Ovary (tissue), 9 donors: ENCODE results near the gene CABCOCO1. TPM values are rescaled to one million over a fixed set of nuclear protein-coding genes. Genes with fewer than 3 reads are reported as not detected.

Experiments used
- DNase-seq, 5 donors: peaks; one replicate each; pipeline ENCODE4 v3.0.0-alpha.2; 2019 to 2020
- H3K27ac ChIP-seq, 2 donors: fragments of 200-600 bp; one replicate each; pipeline versions ENCODE4 v1.5.1 to v1.8.0; 2019 to 2022
- H3K27me3 ChIP-seq: fragments of 200-600 bp; one replicate; pipeline ENCODE4 v1.8.0; 2022
- H3K36me3 ChIP-seq: fragments of 200-600 bp; sonication (generic); one replicate; pipeline ENCODE4 v1.5.1; 2019
- H3K4me1 ChIP-seq: one replicate; pipeline ENCODE4 v1.8.1; 2013; ENCODE audit warnings: mild to moderate bottlenecking, moderate library complexity; ENCODE audit not compliant: insufficient read depth
- H3K4me3 ChIP-seq: fragments of 200-600 bp; sonication (generic); one replicate; pipeline ENCODE4 v1.5.1; 2017
- H3K9me3 ChIP-seq, 2 donors: fragments of 200-600 bp in 1 of 2; sonication (generic) in 1 of 2; one replicate each; pipeline versions ENCODE4 v1.5.1 to v1.8.1; 2013 to 2019; ENCODE audit warnings: mild to moderate bottlenecking in 1 of 2, moderate library complexity in 1 of 2
- EP300 ChIP-seq: sonication (generic); formaldehyde crosslinking; IDR thresholded peaks from one replicate; pipeline ENCODE4 v1.6.1; 2017; ENCODE audit warnings: antibody characterized with exemption
- POLR2A ChIP-seq: fragments of 450-650 bp; IDR thresholded peaks from one replicate; pipeline ENCODE4 v1.6.1; 2017; ENCODE audit warnings: antibody characterized with exemption, mild to moderate bottlenecking, moderate library complexity
- WGBS, 3 donors: extraction: QIAGEN DNeasy Blood & Tissue Kit in 1 of 3; methylation state at CpG; one replicate each; pipeline versions ENCODE4 v1.1.5 to v1.1.7; 2013 to 2017; 5-methylcytosine and 5-hydroxymethylcytosine counted together
- intact Hi-C, 4 donors: fragments of 100-400 bp; cut with DNase I; formaldehyde crosslinking; loops; one replicate each; pipeline versions ENCODE4 v1.11.0 to v1.15.1; 2022 to 2023
- polyA plus RNA-seq, 2 donors: library from polyadenylated mRNA; stranded (reverse); fragments of 200-250 nt in 1 of 2; fragments of 350-450 nt in 1 of 2; fragmentation: Illumina TruSeq in 1 of 2; extraction: RNeasy Lipid Tissue Mini Kit (QIAGEN cat#74804) in 1 of 2; gene quantifications; one replicate each; pipeline ENCODE4 v1.2.3, GENCODE V29; 2013 to 2014
- total RNA-seq, 7 donors: library from RNA; depleted of rRNA in 2 of 7; stranded (reverse); fragments of >200 nt in 2 of 7; fragmentation: NEBNext Ultra II Directional in 3 of 7; extraction: Animal tissue kit (Norgen Biotek cat#: 25700) in 3 of 7; gene quantifications; one replicate each; pipeline versions ENCODE4 v1.1.0 to v1.2.4, GENCODE V29; 2016 to 2023
- TF ChIP-seq, protein P1 (sequence below), 3 donors: fragments of 450-650 bp in 2 of 3; fragments of 200-600 bp in 1 of 3; IDR thresholded peaks; one replicate each; pipeline versions ENCODE4 v1.5.1 to v1.8.0; 2016 to 2022; ENCODE audit warnings: antibody characterized with exemption in 3 of 3, mild to moderate bottlenecking in 1 of 3
- donor health status: DM: no; HTN: no; CAD: no; lungs with moderate emphysema.
- donor health status: DM: no; HTN: no; CAD: no.
- donor health status: Bipolar disorder and iron deficiency.
- donor health status: DM: yes; HTN: yes; CAD: no.
- donor health status: DM: no; HTN: no; CAD: no.
- donor health status: DM: yes; HTN: yes; CAD: no.

CABCOCO1 gene
- total and polyA plus RNA-seq, 9 donors: 0.15 to 10.1 (median 0.55) TPM

DNA sequence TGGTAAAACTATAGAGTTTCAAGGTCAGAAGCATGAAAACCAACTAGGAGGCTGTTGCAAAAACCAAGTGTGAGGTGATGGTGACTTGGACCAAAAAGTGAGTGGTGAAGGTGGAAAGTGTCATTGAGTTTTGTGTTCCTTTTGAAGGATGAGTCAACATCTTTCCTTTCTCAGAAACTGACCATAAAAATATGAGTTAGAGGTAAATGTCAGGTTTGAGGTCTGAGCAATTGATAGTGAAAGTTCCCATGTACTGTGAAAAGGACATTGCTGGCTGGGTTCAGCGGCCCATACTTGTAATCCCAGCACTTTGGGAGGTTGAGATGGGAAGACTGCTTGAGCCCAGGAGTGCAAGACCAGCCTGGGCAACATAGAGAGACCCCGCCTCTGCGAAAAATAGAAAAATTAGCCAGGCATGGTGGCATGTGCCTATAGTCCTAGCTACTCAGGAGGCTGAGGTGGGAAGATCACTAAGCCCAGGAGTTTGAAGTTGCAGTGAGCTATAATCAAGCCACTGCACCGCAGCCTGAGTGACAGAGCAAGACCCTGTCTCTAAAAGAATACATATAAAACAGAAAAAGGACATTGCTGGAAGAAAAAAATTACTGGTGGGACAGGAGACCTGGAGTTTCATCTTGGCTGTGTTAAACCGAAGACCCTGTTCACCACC, 149.5 kb downstream of the CABCOCO1 start:
- intact Hi-C loops: no loop called here
- no peaks in the 10 kb centered on the region for H3K36me3 ChIP-seq
- TF ChIP-seq, protein P1, sequence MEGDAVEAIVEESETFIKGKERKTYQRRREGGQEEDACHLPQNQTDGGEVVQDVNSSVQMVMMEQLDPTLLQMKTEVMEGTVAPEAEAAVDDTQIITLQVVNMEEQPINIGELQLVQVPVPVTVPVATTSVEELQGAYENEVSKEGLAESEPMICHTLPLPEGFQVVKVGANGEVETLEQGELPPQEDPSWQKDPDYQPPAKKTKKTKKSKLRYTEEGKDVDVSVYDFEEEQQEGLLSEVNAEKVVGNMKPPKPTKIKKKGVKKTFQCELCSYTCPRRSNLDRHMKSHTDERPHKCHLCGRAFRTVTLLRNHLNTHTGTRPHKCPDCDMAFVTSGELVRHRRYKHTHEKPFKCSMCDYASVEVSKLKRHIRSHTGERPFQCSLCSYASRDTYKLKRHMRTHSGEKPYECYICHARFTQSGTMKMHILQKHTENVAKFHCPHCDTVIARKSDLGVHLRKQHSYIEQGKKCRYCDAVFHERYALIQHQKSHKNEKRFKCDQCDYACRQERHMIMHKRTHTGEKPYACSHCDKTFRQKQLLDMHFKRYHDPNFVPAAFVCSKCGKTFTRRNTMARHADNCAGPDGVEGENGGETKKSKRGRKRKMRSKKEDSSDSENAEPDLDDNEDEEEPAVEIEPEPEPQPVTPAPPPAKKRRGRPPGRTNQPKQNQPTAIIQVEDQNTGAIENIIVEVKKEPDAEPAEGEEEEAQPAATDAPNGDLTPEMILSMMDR (IDR thresholded peaks at IDR 0.05): no peak
- no peak for TF ChIP-seq EP300
- TF ChIP-seq POLR2A: no peak
- H3K27me3 ChIP-seq: no peaks in the 10 kb centered on the region
- no peak for DNase-seq
- no peaks in the 10 kb centered on the region for H3K4me1 ChIP-seq
- no peaks in the 10 kb centered on the region for H3K9me3 ChIP-seq
- 88 to 96% (median 95%) methylated on average over 5 of the region's 5 CpGs for WGBS, 3 donors
- no peak overlapping the region for H3K4me3 ChIP-seq
- no peak overlapping the region for H3K27ac ChIP-seq

GRCh38 chr10:61812920-61813319, 150.2 kb downstream of the CABCOCO1 start:
- Histone ChIP-seq H3K36me3 (no peaks in the 10 kb centered on the region), H3K27ac (no peak overlapping the region), H3K4me3 (no peak overlapping the region), H3K9me3 (no peaks in the 10 kb centered on the region), H3K4me1 (no peaks in the 10 kb centered on the region), H3K27me3 (no peaks in the 10 kb centered on the region)
- DNase-seq: no peak
- WGBS, 3 donors: 86 to 91% (median 86%) methylated on average over 3 of the region's 3 CpGs
- intact Hi-C loops: no loop called here
- TF ChIP-seq POLR2A: no peak

DNA sequence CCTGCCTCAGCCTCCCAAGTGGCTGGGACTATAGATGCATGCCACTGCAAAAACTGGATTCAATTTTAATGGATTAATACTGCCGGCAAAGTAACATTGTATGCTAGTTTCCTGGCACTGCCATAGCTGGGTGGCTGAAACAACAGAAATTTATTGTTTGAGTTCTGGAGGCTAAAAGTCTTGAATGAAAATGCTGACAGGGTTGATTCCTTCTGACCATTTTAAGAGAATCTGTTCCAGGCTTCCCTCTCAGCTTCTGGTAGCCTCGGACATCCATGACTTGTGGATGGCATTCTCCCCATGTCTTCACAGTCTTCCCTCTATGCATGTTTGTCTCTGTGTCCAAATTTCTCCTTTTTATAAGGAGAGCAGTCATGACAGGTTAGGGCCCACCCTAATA, 151.4 kb downstream of the CABCOCO1 start:
- Histone ChIP-seq H3K27ac (no peak overlapping the region), H3K4me1 (no peaks in the 10 kb centered on the region), H3K27me3 (no peaks in the 10 kb centered on the region), H3K36me3 (no peaks in the 10 kb centered on the region), H3K4me3 (no peak overlapping the region), H3K9me3 (no peaks in the 10 kb centered on the region)
- WGBS, 3 donors: 88 to 96% (median 91%) methylated on average over 2 of the region's 2 CpGs
- DNase-seq: no peak
- intact Hi-C loops: no loop called here
- TF ChIP-seq, protein P1 (IDR thresholded peaks at IDR 0.05): no peak
- TF ChIP-seq EP300: no peak
- TF ChIP-seq POLR2A: no peak

DNA sequence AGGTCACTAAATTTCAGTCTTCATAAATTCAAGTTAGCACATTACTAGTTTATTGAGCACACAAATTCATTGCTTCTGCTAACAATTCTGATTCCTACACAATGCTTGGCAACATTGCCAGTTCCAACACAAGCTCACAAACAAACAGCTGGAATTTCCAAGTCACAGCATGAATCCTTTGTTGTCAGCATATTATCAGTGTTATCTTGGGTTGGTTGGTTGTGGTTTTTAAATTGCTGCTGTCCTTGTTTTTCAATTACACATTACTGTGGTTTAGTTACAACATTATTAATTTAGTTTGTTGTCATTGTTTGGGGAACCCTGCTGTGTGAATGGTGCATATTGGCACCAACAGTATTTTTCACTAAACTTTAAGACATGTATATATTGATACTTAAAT, 152.8 kb downstream of the CABCOCO1 start:
- TF ChIP-seq POLR2A: no peak
- TF ChIP-seq, protein P1 (IDR thresholded peaks at IDR 0.05): no peak
- TF ChIP-seq EP300: no peak
- H3K27me3 ChIP-seq: no peaks in the 10 kb centered on the region
- no peaks in the 10 kb centered on the region for H3K4me1 ChIP-seq
- no peak overlapping the region for H3K27ac ChIP-seq
- no peak for DNase-seq
- intact Hi-C loops: no loop called here
- H3K36me3 ChIP-seq: no peaks in the 10 kb centered on the region
- H3K9me3 ChIP-seq: no peaks in the 10 kb centered on the region
- H3K4me3 ChIP-seq: no peak overlapping the region

Other genes starting within 250 kb of the CABCOCO1 start
- 1 to 10 TPM in 4 of 7 donors, under 1 TPM in 3; 0.12 to 2.9 (median 1.1) TPM for gene TMEM26, start 209.5 kb upstream of the CABCOCO1 start, total RNA-seq
- 1 to 10 TPM in 1 of 2 donors, under 1 TPM in 1; 0.35 to 2.6 TPM for gene TMEM26, start 209.5 kb upstream of the CABCOCO1 start, polyA plus RNA-seq
- gene ARID5B, start 238.8 kb downstream of the CABCOCO1 start, total RNA-seq: 10 to 100 TPM; 20.1 to 61.8 (median 38.6) TPM
- gene ARID5B, start 238.8 kb downstream of the CABCOCO1 start, polyA plus RNA-seq: 10 to 100 TPM; 18.3 to 24.0 TPM